ENCODE data around the gene WDR7. TPM values are rescaled to one million over a fixed set of nuclear protein-coding genes. Genes with fewer than 3 reads are reported as not detected.

WDR7 gene
- total RNA-seq, 4 donors from 2014 or later: 16.2 to 39.4 (median 19.9) TPM

DNA sequence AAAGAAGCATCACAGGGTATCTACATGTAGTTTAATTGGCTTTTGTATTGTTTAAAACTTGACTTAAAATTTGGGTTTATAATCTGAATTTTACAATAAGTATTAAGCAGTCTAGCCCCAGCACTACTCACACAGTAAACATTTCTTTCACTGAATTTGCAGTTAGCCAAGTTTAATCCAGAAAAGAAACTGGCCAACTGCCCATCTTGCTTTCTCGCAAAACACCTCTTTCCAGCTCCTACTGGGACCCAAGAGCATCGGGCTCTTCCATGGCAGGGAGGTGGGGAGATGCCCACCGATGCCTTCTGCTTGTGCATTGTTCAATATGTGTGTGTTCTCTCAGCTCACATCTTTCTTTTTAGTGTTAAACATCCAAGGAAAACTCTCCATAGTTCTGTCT, 283.0 kb downstream of the WDR7 start:
- no peak for ATAC-seq (ENCODE audit: low FRiP score)
- TF ChIP-seq, protein P1, sequence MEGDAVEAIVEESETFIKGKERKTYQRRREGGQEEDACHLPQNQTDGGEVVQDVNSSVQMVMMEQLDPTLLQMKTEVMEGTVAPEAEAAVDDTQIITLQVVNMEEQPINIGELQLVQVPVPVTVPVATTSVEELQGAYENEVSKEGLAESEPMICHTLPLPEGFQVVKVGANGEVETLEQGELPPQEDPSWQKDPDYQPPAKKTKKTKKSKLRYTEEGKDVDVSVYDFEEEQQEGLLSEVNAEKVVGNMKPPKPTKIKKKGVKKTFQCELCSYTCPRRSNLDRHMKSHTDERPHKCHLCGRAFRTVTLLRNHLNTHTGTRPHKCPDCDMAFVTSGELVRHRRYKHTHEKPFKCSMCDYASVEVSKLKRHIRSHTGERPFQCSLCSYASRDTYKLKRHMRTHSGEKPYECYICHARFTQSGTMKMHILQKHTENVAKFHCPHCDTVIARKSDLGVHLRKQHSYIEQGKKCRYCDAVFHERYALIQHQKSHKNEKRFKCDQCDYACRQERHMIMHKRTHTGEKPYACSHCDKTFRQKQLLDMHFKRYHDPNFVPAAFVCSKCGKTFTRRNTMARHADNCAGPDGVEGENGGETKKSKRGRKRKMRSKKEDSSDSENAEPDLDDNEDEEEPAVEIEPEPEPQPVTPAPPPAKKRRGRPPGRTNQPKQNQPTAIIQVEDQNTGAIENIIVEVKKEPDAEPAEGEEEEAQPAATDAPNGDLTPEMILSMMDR (IDR thresholded peaks at IDR 0.05): no peak

DNA sequence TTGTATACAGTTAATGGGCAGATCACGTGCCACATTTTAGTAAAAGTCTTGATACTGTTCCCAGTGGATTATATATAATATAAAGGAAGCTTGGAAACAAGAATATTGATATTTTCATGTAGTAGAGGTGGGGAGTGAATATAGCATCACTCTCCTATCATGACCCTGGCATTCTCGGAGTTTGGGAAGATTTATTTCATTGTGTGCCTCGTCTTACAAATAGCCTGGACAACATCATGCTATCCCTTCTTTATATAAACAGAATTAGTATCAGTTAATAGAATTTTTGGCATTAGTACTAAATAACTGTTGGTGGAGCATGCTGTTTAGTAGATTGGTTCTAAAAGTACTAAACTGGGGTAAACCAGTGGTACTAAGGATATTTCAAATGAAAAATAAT, 283.7 kb downstream of the WDR7 start:
- DNase-seq (ENCODE audit: low spot score) (no peak), ATAC-seq (ENCODE audit: low FRiP score) (no peak)
- TF ChIP-seq, protein P1 (IDR thresholded peaks at IDR 0.05): no peak

More for the DNA sequence above, 283.0 kb downstream of the WDR7 start:
- DNase-seq (ENCODE audit: low spot score): no peak

DNA sequence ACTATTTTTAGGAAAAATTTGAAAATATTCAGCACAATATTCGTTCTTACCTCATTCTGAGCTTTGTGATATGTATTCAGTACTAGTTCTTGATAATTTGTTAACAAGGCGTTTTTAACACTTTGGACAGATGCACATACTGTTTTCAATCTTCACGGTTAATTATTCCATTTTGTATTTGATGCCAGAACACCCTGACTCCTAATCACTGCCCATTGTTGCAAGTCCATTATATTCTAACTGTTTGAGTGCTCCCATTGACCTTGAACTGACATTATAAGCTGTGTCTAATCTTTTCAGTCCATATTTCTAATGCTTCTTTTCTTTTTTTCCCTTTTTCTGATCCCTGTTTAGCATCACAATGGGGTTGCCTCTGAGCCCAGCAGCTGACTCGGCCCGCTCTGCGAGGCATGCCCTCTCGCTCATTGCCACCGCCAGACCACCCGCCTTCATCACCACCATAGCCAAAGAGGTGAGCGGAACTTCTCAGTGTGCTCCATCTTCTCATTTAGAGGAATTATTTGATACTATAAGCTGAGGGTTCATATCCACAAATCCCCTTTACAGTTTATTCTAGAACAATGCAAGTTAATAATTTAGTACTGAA, 284.4 kb downstream of the WDR7 start:
- TF ChIP-seq, protein P1 (IDR thresholded peaks at IDR 0.05): no peak
- DNase-seq (ENCODE audit: low spot score): no peak
- ATAC-seq (ENCODE audit: low FRiP score): no peak

DNA sequence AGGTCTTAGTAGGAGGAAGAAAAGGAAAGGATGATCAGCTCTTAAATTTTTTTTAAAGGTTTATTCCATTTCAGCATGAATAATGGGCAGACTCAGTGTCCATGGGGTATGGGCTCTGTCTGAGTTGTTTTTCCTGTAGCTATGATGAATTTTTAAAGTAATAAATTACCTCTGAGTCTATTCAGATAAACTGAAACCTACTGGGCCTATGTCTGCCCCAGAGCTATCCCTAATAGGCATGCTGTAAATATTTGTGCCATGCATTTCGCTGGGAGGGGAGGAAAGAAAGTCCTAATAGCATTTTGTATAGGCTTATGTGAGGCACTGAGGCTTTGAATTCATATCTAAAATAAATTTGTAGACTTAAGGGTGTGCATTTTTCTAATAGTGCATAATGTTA, 285.3 kb downstream of the WDR7 start:
- TF ChIP-seq, protein P1 (IDR thresholded peaks at IDR 0.05): no peak
- DNase-seq (ENCODE audit: low spot score) (no peak), ATAC-seq (ENCODE audit: low FRiP score) (no peak)

DNA sequence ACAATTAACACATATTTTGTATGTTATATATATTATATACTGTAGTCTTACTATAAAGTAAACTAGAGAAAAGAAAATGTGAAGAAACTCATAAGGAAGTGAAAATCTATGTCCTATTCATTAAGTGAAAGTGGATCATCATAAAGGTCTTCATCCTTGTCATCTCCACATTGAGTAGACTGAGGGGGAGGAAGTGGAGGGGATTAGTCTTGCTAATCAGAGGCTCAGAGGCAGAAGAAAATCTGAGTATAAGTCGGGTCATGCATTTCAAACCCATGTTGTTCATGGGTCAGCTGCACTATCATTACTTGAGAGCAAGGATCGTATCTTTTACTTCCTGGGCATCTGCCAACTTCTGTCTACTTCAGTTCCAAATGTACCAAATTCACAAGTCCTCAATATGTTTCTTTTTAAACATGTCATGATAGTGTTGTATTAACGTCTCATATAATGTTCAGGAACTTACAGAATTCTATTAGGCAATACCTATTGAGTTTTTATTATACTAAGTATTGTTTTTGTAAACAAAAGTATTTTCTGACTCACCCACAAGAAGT, 286.8 kb downstream of the WDR7 start:
- TF ChIP-seq, protein P1 (IDR thresholded peaks at IDR 0.05): no peak
- ATAC-seq (ENCODE audit: low FRiP score) (no peak), DNase-seq (ENCODE audit: low spot score) (no peak)

DNA sequence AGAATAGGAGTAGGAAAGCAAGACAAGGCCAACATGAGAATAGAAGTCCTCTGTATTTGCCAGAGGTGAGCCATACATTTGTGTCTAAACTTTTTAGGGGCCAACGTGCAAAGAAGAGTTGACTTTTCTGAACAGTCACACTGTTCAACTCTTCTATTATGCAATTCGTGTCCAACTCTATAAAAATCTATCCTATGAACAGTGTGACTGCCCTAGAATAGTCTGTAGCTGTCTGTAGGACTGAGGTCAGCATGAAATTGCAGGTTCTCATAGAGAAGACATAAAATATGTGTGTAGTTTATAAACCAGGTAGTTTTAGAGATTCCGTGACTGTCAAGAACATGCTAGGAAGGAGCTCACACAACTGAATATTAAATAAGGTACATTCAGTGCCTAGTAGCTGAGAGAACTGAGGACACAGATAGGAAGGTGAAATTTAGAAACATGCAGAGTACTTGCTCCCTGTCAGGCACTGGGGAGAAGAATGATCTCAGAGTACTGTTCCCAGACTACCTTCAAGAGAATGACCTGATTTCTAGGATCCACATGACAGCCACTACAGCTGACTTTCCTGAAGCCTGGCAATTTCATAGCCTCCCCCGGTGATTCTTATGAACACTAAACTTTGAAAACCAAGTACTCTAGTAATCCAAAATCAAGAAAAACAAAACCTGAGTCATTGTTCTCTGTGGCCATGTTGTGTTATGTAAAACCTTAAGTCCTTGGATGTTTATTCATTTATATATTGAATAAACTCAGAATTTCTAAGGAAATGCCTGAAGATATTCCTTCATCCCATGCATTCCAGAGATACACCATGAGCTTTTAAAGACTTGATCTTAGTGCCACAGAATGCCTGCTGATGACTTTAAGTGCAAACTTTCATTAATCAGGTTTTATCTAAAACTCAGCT, 294.3 kb downstream of the WDR7 start:
- TF ChIP-seq, protein P1 (IDR thresholded peaks at IDR 0.05): no peak
- DNase-seq (ENCODE audit: low spot score) (no peak), ATAC-seq (ENCODE audit: low FRiP score) (no peak)

All from omental fat pad (tissue), 4 donors.